Mucosa of stomach (tissue), 1 donor: Measurements from ENCODE around the gene TREML2.

Source experiments
- H3K27me3 ChIP-seq: one replicate; pipeline ENCODE4 v1.7.0; 2013; ENCODE audit warnings: mild to moderate bottlenecking, low read length; ENCODE audit not compliant: control insufficient read depth, insufficient read depth
- H3K36me3 ChIP-seq: one replicate; pipeline ENCODE4 v1.7.0; 2013; ENCODE audit warnings: low read length; ENCODE audit not compliant: control insufficient read depth, insufficient read depth
- H3K4me1 ChIP-seq: one replicate; pipeline ENCODE4 v1.7.0; 2013; ENCODE audit warnings: mild to moderate bottlenecking, low read length; ENCODE audit not compliant: control insufficient read depth, insufficient read depth
- H3K4me3 ChIP-seq: one replicate; pipeline ENCODE4 v1.7.0; 2013; ENCODE audit warnings: low read length
- H3K9ac ChIP-seq: one replicate; pipeline ENCODE4 v1.7.0; 2013; ENCODE audit warnings: mild to moderate bottlenecking, low read length, moderate library complexity
- H3K9me3 ChIP-seq: one replicate; pipeline ENCODE4 v1.7.0; 2013; ENCODE audit warnings: mild to moderate bottlenecking, low read length, moderate library complexity; ENCODE audit not compliant: control insufficient read depth
- donor health status: Pancreatic carcinoma.

Gene TREML2

DNA sequence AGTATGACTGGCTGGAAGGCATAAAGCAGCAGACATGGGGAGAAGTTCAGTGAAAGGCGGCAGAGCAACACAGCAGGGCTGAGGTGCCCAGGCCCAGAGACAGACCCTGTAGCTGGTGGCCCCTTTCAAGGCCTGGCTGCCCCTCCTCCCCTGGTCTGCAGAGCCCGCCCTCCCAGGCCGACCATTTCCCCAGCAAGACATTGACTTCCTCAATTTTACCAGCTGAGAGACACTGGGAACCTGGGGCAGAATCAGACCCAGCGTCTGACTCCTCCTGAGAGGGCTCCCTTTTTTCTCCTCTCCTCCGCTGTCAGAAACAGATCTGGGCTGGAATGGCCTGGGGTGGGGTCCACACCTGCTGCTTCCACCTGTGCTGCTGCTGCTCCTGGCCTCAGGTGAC lies 27.1 kb upstream of the TREML2 start, which contains the start of gene TREML4:
Gene TREML4, plus strand, starts transcription at position 254 of the 400 bp plus-strand sequence. Its CDS starts 79 bp downstream, at position 333.
- Histone ChIP-seq H3K4me3 (no peak within 1 kb of the TSS), H3K9me3 (no peaks in the 10 kb centered on the region), H3K4me1 (no peaks in the 10 kb centered on the region), H3K9ac (no peak within 1 kb of the TSS), H3K27me3 (peaks cover under 1% of the 10 kb centered on the region), H3K36me3 (no peaks in the 10 kb centered on the region)

GRCh38 chr6:41226752-41227151 lies 25.8 kb upstream of the TREML2 start:
- Histone ChIP-seq H3K9ac (no peak overlapping the region), H3K27me3 (peaks cover 3% of the 10 kb centered on the region), H3K36me3 (no peaks in the 10 kb centered on the region), H3K4me3 (no peak overlapping the region), H3K9me3 (no peaks in the 10 kb centered on the region), H3K4me1 (no peaks in the 10 kb centered on the region)

GRCh38 chr6:41224800-41225199 lies 23.9 kb upstream of the TREML2 start:
- no peak overlapping the region for H3K9ac ChIP-seq
- no peaks in the 10 kb centered on the region for H3K9me3 ChIP-seq
- H3K4me3 ChIP-seq, result no peak overlapping the region
- H3K27me3 ChIP-seq, result peaks cover 3% of the 10 kb centered on the region
- H3K36me3 ChIP-seq, result no peaks in the 10 kb centered on the region
- no peaks in the 10 kb centered on the region for H3K4me1 ChIP-seq

GRCh38 chr6:41222513-41222912 lies 21.6 kb upstream of the TREML2 start:
- Histone ChIP-seq H3K9me3 (no peaks in the 10 kb centered on the region), H3K36me3 (no peaks in the 10 kb centered on the region), H3K4me3 (no peak overlapping the region), H3K9ac (no peak overlapping the region), H3K4me1 (no peaks in the 10 kb centered on the region), H3K27me3 (peaks cover 3% of the 10 kb centered on the region)

DNA sequence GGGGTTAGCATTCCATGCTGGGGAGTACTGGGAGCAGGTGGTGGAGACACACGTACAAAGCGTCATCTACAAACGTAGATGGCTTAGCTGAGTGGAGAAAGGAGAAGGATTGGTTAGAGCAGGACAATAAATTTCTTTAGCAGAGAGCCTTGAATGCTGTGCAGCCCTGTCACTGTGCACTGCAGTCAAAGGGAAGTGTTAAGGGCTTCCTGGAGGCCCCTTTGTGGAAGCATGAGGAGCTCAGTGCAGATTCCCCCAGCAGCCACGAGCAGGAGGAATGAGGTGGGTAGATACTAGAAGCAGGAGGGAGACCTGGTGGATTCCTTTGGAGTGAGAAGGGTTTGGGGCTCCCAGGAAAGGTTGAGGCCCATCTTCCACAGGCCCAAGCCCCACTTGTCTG lies 21.1 kb upstream of the TREML2 start:
- no peaks in the 10 kb centered on the region for H3K4me1 ChIP-seq
- H3K27me3 ChIP-seq, result peaks cover 3% of the 10 kb centered on the region
- H3K9ac ChIP-seq, result no peak overlapping the region
- no peak overlapping the region for H3K4me3 ChIP-seq
- no peaks in the 10 kb centered on the region for H3K9me3 ChIP-seq
- no peaks in the 10 kb centered on the region for H3K36me3 ChIP-seq

- Histone ChIP-seq H3K36me3 (no peaks in the 10 kb centered on the region), H3K9me3 (peaks cover 6% of the 10 kb centered on the region)
These were observed 15.7 kb upstream of the TREML2 start for GRCh38 chr6:41216616-41217015.

GRCh38 chr6:41215777-41216176 lies 14.8 kb upstream of the TREML2 start:
- Histone ChIP-seq H3K36me3 (no peaks in the 10 kb centered on the region), H3K9me3 (peaks cover 6% of the 10 kb centered on the region), H3K27me3 (peaks cover 3% of the 10 kb centered on the region), H3K9ac (no peak overlapping the region), H3K4me1 (no peaks in the 10 kb centered on the region), H3K4me3 (no peak overlapping the region)

More at GRCh38 chr6:41216616-41217015, 15.7 kb upstream of the TREML2 start:
- peaks cover 3% of the 10 kb centered on the region for H3K27me3 ChIP-seq
- no peaks in the 10 kb centered on the region for H3K4me1 ChIP-seq
- H3K4me3 ChIP-seq, result no peak overlapping the region
- H3K9ac ChIP-seq, result no peak overlapping the region

DNA sequence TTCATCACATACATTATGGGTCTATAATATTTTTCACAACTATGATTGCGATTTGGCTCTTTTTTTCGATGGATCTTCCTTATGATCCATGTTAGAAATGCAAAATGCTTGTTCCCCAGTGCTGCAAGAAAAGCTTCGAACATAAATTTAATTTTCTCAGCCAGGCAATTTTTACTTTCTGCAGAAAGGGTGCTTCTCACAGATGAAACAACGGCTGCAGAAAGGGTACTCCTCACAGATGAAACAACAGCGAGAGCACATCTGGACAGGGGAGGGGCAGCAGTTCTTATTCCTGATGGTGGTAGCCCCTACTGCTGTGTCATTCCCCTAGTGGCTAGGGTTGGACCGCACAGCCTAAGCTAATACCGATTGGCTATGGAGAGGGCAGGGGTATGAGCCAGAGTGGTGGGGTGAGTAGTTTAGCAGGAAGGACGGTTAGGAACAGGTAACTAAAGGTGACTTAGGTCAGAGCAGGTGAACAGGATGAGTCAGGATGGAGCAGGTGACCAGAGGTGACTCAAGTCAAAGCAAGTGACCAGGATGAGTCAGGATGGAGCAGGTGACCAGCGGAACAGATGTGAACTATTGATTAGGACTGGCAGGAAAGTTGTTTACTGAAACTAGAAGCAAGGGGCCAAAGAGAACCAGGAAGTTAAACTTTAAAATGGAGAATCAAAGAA lies 13.8 kb upstream of the TREML2 start:
- no peak overlapping the region for H3K9ac ChIP-seq
- H3K9me3 ChIP-seq, result peaks cover 6% of the 10 kb centered on the region
- peaks cover 3% of the 10 kb centered on the region for H3K27me3 ChIP-seq
- H3K36me3 ChIP-seq, result no peaks in the 10 kb centered on the region
- no peaks in the 10 kb centered on the region for H3K4me1 ChIP-seq
- no peak overlapping the region for H3K4me3 ChIP-seq

- no peaks in the 10 kb centered on the region for H3K36me3 ChIP-seq
- H3K4me3 ChIP-seq, result no peak overlapping the region
- H3K9ac ChIP-seq, result no peak overlapping the region
- no peaks in the 10 kb centered on the region for H3K4me1 ChIP-seq
- peaks cover 5% of the 10 kb centered on the region for H3K9me3 ChIP-seq
- no peaks in the 10 kb centered on the region for H3K27me3 ChIP-seq
These were observed 8.8 kb upstream of the TREML2 start for GRCh38 chr6:41209547-41210320.

DNA sequence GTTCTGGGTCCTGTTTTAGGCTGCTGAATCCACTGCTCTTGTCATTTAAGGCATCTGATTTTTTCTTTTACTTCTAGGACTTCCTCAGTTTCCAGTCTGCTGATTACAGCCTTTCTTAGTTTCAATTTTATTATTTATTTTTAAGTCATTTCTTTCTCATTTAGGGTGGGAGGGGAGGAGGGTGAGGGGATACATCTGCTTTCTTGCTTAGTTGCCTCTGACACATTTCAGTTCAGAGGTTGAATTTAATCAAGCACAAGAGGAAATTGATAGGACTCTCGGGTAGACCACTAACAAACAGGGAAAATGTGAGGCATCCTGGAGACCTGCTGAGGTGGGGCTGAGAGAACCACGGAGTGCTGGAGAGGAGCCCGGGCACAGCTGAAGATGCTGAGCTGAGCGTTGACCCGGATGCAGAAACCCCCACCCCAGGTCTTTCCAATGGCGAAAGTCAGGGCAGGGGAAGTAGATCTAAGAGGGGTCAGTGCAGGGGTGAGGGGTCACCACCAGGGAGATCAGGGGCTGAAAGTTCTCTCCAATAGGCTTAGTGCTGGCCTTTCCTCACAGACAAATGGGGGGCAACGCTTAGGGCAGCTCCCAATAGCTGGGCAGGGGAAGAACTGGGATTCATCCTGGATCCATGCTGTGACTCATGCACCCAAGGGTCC lies 7.6 kb upstream of the TREML2 start:
- Histone ChIP-seq H3K27me3 (no peaks in the 10 kb centered on the region), H3K9ac (no peak overlapping the region), H3K4me3 (no peak overlapping the region), H3K36me3 (no peaks in the 10 kb centered on the region), H3K4me1 (no peaks in the 10 kb centered on the region), H3K9me3 (no peaks in the 10 kb centered on the region)

DNA sequence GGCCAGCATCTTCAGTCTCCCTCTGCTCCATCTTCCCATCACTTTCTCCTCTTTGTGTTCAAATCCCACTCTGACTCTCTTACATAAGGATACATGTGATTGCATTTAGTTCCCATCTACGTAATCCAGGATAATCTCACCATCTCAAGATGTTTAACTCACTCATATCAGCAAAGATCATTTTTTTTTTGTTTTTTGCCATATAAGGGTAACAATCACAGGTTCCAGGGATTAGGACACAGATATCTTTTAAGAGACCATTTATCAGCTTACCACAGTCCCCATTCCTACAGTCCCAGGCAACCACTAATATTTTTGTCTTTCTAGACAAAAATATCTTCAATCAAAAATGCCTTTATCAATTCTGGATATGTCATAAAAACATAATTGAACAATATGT lies 3.2 kb upstream of the TREML2 start:
- Histone ChIP-seq H3K4me3 (no peak overlapping the region), H3K36me3 (no peaks in the 10 kb centered on the region), H3K4me1 (peaks cover 22% of the 10 kb centered on the region), H3K27me3 (no peaks in the 10 kb centered on the region), H3K9ac (no peak overlapping the region), H3K9me3 (no peaks in the 10 kb centered on the region)

- peaks cover 22% of the 10 kb centered on the region for H3K4me1 ChIP-seq
- H3K4me3 ChIP-seq, result no peak overlapping the region
- no peaks in the 10 kb centered on the region for H3K9me3 ChIP-seq
- H3K27me3 ChIP-seq, result no peaks in the 10 kb centered on the region
- H3K36me3 ChIP-seq, result no peaks in the 10 kb centered on the region
- no peak overlapping the region for H3K9ac ChIP-seq
These were observed 820 bp upstream of the TREML2 start for GRCh38 chr6:41201764-41202173.
